LNCaP clone FGC (cell line): ENCODE results near the gene KIFC1.

Source experiments
- DNase-seq: peaks from one replicate; pipeline ENCODE4 v3.0.0-alpha.2; 2011; ENCODE audit warnings: low read depth
- H3K4me3 ChIP-seq: 2 replicates; pipeline ENCODE4 v1.5.1; 2011; ENCODE audit warnings: mild to moderate bottlenecking, low read depth, low read length, control low read depth
- TF ChIP-seq, protein P1 (sequence below): IDR thresholded peaks from 2 replicates; pipeline ENCODE4 v1.5.1; 2012; ENCODE audit warnings: mild to moderate bottlenecking; ENCODE audit not compliant: control insufficient read depth, insufficient read depth; ENCODE audit errors: extremely low read depth

KIFC1 gene

DNA sequence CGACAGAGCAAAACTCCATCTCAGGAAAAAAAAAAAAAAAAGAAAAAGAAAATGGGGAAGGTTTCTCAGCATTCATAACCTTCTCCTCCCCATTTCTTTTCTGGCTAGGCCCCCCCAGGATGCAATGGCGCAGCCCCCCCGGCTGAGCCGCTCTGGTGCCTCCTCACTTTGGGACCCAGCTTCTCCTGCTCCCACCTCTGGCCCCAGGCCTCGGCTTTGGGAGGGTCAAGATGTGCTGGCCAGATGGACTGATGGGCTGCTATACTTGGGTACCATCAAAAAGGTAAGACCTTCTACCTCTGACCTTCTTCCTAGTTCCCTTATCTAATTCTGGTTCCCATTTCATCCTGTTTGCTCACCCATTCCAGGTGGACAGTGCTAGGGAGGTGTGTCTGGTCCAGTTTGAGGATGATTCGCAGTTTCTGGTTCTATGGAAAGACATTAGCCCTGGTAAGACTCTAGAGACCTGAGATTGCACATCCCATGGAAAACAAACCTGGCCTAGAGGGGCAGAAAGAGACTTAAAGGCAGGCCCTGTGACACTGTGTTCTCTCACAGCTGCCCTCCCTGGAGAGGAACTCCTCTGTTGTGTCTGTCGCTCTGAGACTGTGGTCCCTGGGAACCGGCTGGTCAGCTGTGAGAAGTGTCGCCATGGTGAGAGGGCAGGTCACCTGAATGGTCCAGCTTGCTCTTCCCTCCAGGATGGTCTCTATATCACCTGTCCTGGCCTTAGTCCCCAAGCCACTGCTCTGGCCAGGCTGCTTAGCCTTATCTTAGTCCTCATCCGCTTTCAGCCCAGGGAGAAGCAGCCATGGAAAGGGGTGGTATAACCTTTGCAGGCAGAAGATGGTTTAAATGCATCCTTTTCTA lies 20.8 kb downstream of the KIFC1 start:
- TF ChIP-seq, protein P1, sequence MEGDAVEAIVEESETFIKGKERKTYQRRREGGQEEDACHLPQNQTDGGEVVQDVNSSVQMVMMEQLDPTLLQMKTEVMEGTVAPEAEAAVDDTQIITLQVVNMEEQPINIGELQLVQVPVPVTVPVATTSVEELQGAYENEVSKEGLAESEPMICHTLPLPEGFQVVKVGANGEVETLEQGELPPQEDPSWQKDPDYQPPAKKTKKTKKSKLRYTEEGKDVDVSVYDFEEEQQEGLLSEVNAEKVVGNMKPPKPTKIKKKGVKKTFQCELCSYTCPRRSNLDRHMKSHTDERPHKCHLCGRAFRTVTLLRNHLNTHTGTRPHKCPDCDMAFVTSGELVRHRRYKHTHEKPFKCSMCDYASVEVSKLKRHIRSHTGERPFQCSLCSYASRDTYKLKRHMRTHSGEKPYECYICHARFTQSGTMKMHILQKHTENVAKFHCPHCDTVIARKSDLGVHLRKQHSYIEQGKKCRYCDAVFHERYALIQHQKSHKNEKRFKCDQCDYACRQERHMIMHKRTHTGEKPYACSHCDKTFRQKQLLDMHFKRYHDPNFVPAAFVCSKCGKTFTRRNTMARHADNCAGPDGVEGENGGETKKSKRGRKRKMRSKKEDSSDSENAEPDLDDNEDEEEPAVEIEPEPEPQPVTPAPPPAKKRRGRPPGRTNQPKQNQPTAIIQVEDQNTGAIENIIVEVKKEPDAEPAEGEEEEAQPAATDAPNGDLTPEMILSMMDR: no peak
- no peak overlapping the region for H3K4me3 ChIP-seq
- DNase-seq: no peak

DNA sequence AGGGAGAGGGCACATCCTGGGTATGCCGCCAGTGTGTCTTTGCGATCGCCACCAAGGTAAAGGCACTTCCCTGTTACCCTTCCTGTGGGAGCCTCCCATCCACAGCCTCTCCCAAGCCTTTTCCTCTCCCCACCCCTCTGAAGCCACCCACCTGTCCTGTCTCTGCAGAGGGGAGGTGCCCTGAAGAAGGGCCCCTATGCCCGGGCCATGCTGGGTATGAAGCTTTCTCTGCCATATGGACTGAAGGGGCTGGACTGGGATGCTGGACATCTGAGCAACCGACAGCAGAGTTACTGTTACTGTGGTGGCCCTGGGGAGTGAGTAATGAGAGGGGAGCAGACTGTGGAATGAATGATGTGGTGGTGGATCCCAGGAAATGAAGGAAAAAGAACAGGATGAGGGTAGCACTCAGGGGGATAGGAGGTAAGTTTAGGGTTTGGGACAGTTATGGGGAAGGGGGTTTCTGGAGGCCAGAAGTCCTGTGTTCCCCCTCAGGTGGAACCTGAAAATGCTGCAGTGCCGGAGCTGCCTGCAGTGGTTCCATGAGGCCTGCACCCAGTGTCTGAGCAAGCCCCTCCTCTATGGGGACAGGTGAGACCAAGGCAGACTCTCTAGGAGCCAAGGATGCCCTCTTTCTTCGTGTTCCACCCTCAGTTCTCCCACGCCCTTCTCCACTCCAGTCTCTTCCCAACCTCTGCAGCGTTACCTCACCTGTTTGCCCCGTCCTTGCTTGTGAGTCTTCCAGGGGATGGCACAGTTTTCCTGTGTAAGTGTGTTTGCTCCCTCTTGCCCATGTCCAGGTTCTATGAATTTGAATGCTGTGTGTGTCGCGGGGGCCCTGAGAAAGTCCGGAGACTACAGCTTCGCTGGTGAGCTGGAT lies 21.9 kb downstream of the KIFC1 start:
- TF ChIP-seq, protein P1: no peak
- no peak overlapping the region for H3K4me3 ChIP-seq
- no peak for DNase-seq

DNA sequence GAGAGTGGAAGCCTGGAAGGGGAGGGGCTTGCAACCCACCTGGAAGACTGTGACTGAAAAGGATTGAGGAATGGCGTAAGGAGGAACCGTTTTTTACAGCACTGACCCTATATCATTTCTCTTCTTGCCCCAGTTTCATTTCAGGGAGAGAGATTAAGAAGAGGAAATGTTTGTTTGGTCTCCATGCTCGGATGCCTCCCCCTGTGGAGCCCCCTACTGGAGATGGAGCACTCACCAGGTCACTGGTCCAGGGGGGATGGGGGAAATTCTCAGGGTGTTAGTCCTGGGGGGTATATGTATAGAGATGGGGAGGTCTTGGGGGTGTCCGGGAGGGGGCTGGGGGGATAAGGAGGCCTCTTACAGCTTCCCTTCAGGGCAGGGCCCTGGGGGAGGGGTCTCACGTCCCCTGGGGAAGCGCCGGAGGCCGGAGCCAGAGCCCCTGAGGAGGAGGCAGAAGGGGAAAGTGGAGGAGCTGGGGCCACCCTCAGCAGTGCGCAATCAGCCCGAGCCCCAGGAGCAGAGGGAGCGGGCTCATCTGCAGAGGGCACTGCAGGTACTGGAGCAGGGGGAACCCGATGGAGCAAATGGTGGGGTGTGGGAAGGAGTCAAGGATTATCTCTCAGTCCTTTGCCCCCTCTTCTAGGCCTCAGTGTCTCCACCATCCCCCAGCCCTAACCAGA lies 23.1 kb downstream of the KIFC1 start:
- DNase-seq: no peak
- TF ChIP-seq, protein P1: peak; percentile 32; the same call in 1 of the 2 replicates
- no peak overlapping the region for H3K4me3 ChIP-seq

DNA sequence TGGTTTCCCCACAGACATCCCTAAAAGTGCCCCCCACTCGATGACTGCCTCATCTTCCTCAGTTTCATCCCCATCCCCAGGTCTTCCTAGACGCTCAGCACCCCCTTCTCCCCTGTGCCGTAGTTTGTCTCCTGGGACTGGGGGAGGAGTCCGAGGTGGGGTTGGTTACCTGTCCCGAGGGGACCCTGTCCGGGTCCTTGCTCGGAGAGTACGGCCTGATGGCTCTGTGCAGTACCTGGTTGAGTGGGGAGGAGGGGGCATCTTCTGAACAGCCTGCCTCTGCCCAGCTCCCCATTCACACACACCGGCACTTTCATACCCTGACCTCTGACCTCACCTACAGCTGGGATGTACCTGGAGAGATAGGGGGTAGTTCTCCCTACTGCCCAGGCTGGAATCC lies 24.2 kb downstream of the KIFC1 start:
- no peak overlapping the region for H3K4me3 ChIP-seq
- DNase-seq: no peak
- TF ChIP-seq, protein P1: no peak

DNA sequence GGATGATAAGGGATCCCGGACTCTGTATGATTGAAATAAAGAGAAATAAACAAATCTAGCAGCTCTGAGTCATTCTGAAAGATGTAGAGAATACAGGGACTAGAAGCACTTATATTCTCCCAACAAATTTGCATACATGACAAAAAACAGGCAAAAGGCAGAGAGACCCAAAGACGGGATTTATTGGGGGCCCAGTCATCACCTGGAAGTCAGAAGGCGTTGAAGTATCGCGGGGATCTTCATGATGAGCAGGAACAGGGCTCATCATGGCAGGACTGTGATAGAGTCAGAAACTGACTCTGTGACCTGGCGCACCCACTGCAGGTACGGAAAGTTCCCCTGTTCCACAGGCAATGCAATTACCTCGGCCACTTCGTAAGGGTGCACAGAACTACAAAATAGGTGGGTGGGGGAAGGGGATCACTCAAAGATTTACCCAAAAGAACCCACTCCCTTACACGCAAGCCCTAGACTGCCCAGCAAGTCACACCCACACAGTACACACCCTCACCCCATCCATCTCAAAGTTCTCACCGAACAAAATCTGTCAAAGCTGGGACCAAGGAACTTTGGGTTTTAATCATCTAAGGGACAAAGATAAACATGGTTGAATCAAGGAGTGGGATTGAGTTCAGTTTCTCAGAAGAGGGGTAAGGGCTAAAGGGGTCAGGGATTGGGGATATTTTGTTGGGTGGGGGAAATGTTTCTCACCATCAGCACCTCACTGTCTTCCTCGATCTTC lies 24.9 kb downstream of the KIFC1 start:
- TF ChIP-seq, protein P1: no peak
- DNase-seq: no peak
- peak overlapping the region; percentile 99 for H3K4me3 ChIP-seq
